Osteoblast (primary cell): ENCODE results near the gene VENTX. TPM values are rescaled to one million over a fixed set of nuclear protein-coding genes. Genes with fewer than 3 reads are reported as not detected.

ENCODE experiments used
- DNase-seq: peaks from one replicate; pipeline ENCODE4 v3.0.0; 2011; ENCODE audit warnings: low spot score, mixed read lengths; ENCODE audit not compliant: insufficient read length; ENCODE audit errors: missing footprints
- H2AFZ ChIP-seq: 2 replicates; pipeline ENCODE4 v1.6.0; 2011; ENCODE audit warnings: mild to moderate bottlenecking, low read length
- H3K27ac ChIP-seq: 2 replicates; pipeline ENCODE4 v1.5.1; 2011; ENCODE audit warnings: mild to moderate bottlenecking, low read depth, low read length, moderate library complexity
- H3K27me3 ChIP-seq: 2 replicates; pipeline ENCODE4 v1.6.0; 2012; ENCODE audit warnings: mild to moderate bottlenecking, control low read depth, inconsistent platforms, low read length, moderate library complexity; ENCODE audit not compliant: insufficient read depth
- H3K36me3 ChIP-seq: 2 replicates; pipeline ENCODE4 v1.5.1; 2011; ENCODE audit warnings: mild to moderate bottlenecking, low read length, control low read depth, moderate library complexity; ENCODE audit not compliant: insufficient read depth
- H3K4me1 ChIP-seq: 2 replicates; pipeline ENCODE4 v1.5.1; 2011; ENCODE audit warnings: mild to moderate bottlenecking, low read length, control low read depth, moderate library complexity; ENCODE audit not compliant: insufficient read depth
- H3K4me2 ChIP-seq: 2 replicates; pipeline ENCODE4 v1.6.0; 2011; ENCODE audit warnings: mild to moderate bottlenecking, low read length; ENCODE audit not compliant: insufficient read depth
- H3K4me3 ChIP-seq: fragments of 200-600 bp; sonication (generic); 3 replicates; pipeline ENCODE4 v1.5.1; 2012; ENCODE audit warnings: mild to moderate bottlenecking, low read length, inconsistent platforms; ENCODE audit not compliant: insufficient read depth
- H3K79me2 ChIP-seq: 2 replicates; pipeline ENCODE4 v1.6.0; 2012; ENCODE audit warnings: mild to moderate bottlenecking, low read length, control low read depth, inconsistent platforms; ENCODE audit not compliant: insufficient read depth
- H3K9me3 ChIP-seq: 2 replicates; pipeline ENCODE4 v1.5.1; 2011; ENCODE audit warnings: low read depth, low read length, control low read depth
- H4K20me1 ChIP-seq: 2 replicates; pipeline ENCODE4 v1.6.0; 2012; ENCODE audit warnings: mild to moderate bottlenecking, low read length, control low read depth; ENCODE audit not compliant: insufficient read depth
- total RNA-seq: library from RNA; depleted of rRNA; stranded (reverse); fragments of >200 nt; gene quantifications from 2 replicates; pipeline ENCODE4 v1.2.3, GENCODE V29; 2012
- TF ChIP-seq, protein P1 (sequence below): IDR thresholded peaks from 2 replicates; pipeline ENCODE4 v1.5.1; 2011; ENCODE audit warnings: mild to moderate bottlenecking, low read depth, low read length, moderate library complexity; ENCODE audit errors: extremely low read depth

Gene VENTX
- total RNA-seq, 1 donor, result not detected

DNA sequence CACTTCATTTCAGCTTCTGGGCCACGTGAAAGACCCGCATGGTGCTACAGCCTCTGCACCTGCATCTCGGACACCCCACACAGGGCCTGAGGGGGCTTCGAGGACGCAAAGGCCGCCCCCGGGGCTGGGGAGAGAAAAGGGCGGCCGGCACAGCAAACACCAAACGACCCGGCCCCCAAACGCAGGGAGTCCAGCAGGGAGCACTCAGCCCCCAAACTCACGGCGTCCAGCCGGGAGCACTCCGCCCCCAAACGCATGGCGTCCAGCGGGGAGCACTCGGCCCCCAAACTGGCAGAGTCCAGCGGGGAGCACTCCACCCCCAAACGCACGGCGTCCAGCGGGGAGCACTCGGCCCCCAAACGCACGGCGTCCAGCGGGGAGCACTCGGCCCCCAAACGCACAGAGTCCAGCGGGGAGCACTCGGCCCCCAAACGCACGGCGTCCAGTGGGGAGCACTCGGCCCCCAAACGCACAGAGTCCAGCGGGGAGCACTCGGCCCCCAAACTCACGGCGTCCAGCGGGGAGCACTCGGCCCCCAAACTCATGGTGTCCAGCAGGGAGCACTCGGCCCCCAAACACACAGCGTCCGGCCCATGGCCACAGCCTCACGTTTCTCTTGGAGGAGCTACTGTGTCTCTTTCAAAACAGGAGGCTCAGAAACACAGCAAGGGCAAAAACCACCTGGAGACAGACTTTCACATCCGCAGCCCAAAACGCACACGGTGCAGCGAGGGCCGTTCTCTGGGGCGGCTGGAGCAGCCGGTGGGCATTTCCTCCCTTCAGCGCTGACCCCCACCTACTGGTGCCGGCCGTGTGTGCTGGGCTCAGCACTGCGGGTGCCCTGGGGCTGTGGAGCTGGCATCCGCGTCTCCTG lies 34.6 kb upstream of the VENTX start:
- Histone ChIP-seq H3K27ac (no peak overlapping the region), H4K20me1 (no peaks in the 10 kb centered on the region), H2AFZ (no peak overlapping the region), H3K4me2 (no peak overlapping the region), H3K27me3 (no peaks in the 10 kb centered on the region), H3K79me2 (no peaks in the 10 kb centered on the region), H3K9me3 (no peaks in the 10 kb centered on the region), H3K4me1 (no peaks in the 10 kb centered on the region), H3K36me3 (no peaks in the 10 kb centered on the region), H3K4me3 (no peak overlapping the region)
- TF ChIP-seq, protein P1, sequence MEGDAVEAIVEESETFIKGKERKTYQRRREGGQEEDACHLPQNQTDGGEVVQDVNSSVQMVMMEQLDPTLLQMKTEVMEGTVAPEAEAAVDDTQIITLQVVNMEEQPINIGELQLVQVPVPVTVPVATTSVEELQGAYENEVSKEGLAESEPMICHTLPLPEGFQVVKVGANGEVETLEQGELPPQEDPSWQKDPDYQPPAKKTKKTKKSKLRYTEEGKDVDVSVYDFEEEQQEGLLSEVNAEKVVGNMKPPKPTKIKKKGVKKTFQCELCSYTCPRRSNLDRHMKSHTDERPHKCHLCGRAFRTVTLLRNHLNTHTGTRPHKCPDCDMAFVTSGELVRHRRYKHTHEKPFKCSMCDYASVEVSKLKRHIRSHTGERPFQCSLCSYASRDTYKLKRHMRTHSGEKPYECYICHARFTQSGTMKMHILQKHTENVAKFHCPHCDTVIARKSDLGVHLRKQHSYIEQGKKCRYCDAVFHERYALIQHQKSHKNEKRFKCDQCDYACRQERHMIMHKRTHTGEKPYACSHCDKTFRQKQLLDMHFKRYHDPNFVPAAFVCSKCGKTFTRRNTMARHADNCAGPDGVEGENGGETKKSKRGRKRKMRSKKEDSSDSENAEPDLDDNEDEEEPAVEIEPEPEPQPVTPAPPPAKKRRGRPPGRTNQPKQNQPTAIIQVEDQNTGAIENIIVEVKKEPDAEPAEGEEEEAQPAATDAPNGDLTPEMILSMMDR, result no peak
- DNase-seq, result no peak

- no peak for DNase-seq
- Histone ChIP-seq H3K4me1 (no peaks in the 10 kb centered on the region), H3K4me3 (no peak overlapping the region), H3K4me2 (no peak overlapping the region), H4K20me1 (no peaks in the 10 kb centered on the region), H3K36me3 (no peaks in the 10 kb centered on the region), H3K27ac (no peak overlapping the region), H3K9me3 (no peaks in the 10 kb centered on the region), H2AFZ (no peak overlapping the region), H3K27me3 (no peaks in the 10 kb centered on the region), H3K79me2 (no peaks in the 10 kb centered on the region)
- TF ChIP-seq, protein P1, result no peak
These were observed 33.9 kb upstream of the VENTX start for GRCh38 chr10:133203652-133204195.

DNA sequence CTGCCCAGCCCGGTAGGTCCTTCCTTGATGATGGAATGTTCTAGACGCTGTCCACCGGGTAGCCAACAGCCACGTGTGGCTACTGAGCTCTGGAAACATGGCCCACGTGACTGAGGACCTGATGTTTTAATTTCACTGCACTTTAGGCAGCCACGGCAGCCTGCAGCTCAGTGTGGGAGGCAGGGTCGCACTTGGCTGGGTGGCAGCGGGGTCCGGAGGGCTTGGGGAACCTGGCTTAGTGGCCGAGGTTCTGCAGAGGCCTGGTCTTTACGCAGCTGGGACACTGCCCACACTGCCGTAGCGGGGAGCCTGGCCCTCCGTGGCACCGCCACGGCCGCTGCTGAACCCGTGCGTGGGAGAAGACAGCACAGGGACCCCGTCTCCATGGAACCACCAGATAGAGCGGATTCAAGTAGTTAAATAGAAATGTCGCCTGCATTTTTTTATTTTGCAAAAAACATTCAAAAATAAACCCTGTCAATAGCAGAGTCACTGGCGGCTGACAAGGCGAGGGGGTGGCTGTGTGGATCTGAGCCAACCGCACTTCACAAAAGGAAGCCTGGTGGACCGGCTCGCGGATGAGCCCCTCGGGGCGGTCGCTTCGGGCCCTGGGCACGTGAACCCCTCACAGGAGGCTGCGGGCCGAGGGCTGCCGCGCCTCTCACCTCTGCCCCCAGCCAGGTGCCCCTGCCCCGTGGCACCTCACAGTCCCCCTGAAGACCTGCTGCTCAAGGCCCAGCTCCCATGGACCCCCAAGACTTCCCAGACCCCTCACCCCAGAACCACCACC lies 33.2 kb upstream of the VENTX start:
- no peaks in the 10 kb centered on the region for H3K4me1 ChIP-seq
- H2AFZ ChIP-seq, result no peak overlapping the region
- H3K27ac ChIP-seq, result no peak overlapping the region
- no peaks in the 10 kb centered on the region for H3K9me3 ChIP-seq
- TF ChIP-seq, protein P1, result no peak
- no peaks in the 10 kb centered on the region for H3K36me3 ChIP-seq
- DNase-seq, result no peak
- H3K27me3 ChIP-seq, result no peaks in the 10 kb centered on the region
- no peak overlapping the region for H3K4me3 ChIP-seq
- H4K20me1 ChIP-seq, result no peaks in the 10 kb centered on the region
- H3K4me2 ChIP-seq, result no peak overlapping the region
- H3K79me2 ChIP-seq, result no peaks in the 10 kb centered on the region

DNA sequence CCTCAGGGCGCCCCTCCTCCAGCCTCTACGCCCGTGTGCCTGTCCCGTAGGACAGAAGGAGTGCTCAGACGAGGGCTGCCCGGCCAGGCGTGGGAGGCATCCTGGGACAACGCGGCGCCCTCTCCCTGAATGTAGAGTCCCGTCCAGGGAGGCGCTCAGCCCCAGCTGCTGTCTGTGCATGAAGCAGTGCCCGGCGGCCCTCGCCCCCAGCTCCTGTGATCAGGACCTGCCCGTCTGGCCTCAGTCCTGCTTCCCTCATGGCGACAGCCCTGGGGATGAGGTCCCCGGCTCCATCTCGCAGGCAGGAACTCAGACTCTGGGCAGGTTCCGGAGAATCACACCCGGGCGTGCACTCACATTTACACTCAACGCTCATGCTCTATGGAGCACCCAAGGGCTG lies 32.5 kb upstream of the VENTX start:
- Histone ChIP-seq H3K4me2 (no peak overlapping the region), H2AFZ (no peak overlapping the region), H4K20me1 (no peaks in the 10 kb centered on the region), H3K36me3 (no peaks in the 10 kb centered on the region), H3K79me2 (no peaks in the 10 kb centered on the region), H3K4me3 (no peak overlapping the region), H3K4me1 (no peaks in the 10 kb centered on the region), H3K27ac (no peak overlapping the region), H3K9me3 (no peaks in the 10 kb centered on the region), H3K27me3 (no peaks in the 10 kb centered on the region)
- TF ChIP-seq, protein P1, result no peak
- no peak for DNase-seq
